ENCODE data around the gene CMTM2. TPM values are rescaled to one million over a fixed set of nuclear protein-coding genes. Genes with fewer than 3 reads are reported as not detected.

CMTM2 gene
- total RNA-seq, 1 donor from 2014 or later = not detected

DNA sequence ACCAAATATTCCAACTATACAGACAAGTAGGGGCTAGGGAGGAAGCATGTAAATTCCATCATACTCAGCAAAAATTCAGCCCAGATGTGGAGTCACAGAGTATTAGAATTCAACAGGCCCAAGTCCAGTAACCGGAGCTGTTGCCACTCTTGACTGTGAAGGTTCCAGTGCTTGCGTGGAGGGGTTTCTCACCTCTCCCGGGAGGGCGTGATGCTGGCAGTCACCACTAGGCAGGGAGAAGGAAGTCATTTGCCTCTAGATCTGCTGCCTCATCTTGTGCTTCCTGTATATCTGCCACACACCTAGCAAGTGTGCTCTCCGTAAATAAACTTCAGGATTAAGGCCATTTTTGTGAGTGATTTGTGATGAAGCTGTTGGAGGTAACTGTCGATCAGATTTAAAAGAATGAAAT, 27.9 kb upstream of the CMTM2 start:
- Histone ChIP-seq H3K4me1 (peaks cover 75% of the 10 kb centered on the region), H3K36me3 (peaks cover 6% of the 10 kb centered on the region), H3K4me3 (no peak overlapping the region), H3K27ac (replicated peaks) (peak overlapping the region; percentile 99), H3K9me3 (replicated peaks) (no peaks in the 10 kb centered on the region), H3K27me3 (ENCODE audit: low read depth) (no peaks in the 10 kb centered on the region)
- intact Hi-C loops (cut with micrococcal nuclease) = loop anchor here (10.0 kb wide), 1 partner anchor 53 kb away; the partner anchor contains the start of gene CMTM3
- DNase-seq = no peak
- TF ChIP-seq, protein P1, sequence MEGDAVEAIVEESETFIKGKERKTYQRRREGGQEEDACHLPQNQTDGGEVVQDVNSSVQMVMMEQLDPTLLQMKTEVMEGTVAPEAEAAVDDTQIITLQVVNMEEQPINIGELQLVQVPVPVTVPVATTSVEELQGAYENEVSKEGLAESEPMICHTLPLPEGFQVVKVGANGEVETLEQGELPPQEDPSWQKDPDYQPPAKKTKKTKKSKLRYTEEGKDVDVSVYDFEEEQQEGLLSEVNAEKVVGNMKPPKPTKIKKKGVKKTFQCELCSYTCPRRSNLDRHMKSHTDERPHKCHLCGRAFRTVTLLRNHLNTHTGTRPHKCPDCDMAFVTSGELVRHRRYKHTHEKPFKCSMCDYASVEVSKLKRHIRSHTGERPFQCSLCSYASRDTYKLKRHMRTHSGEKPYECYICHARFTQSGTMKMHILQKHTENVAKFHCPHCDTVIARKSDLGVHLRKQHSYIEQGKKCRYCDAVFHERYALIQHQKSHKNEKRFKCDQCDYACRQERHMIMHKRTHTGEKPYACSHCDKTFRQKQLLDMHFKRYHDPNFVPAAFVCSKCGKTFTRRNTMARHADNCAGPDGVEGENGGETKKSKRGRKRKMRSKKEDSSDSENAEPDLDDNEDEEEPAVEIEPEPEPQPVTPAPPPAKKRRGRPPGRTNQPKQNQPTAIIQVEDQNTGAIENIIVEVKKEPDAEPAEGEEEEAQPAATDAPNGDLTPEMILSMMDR (IDR thresholded peaks at IDR 0.05; ENCODE audit: borderline replicate concordance) = peak; percentile 36

DNA sequence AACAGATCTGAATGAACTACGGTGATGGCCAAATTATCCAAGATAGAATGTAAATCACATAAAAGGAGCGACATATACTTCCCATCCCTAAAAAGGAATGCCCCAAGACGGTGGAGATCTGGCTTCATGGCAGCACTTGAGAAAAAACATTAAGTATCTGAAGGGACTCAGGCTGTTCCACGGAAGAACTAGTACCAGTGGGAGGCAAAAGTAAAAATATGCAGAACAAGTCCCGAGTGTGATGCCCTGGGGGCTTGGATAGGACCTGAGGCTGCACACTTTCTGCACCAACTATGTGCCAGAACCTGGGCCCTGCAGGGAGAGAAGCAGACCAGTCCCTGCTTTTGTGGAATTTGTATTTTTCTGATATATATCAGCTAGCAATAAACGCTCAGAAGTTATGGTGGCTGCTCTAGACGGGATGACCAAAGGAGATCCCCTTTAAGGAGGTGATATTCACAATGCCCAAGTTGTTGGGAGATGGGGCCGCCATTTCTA, 27.4 kb upstream of the CMTM2 start:
- TF ChIP-seq, protein P1 (IDR thresholded peaks at IDR 0.05; ENCODE audit: borderline replicate concordance) = no peak
- intact Hi-C loops (cut with micrococcal nuclease) = loop anchor here (10.0 kb wide), 1 partner anchor 53 kb away; the partner anchor contains the start of gene CMTM3

DNA sequence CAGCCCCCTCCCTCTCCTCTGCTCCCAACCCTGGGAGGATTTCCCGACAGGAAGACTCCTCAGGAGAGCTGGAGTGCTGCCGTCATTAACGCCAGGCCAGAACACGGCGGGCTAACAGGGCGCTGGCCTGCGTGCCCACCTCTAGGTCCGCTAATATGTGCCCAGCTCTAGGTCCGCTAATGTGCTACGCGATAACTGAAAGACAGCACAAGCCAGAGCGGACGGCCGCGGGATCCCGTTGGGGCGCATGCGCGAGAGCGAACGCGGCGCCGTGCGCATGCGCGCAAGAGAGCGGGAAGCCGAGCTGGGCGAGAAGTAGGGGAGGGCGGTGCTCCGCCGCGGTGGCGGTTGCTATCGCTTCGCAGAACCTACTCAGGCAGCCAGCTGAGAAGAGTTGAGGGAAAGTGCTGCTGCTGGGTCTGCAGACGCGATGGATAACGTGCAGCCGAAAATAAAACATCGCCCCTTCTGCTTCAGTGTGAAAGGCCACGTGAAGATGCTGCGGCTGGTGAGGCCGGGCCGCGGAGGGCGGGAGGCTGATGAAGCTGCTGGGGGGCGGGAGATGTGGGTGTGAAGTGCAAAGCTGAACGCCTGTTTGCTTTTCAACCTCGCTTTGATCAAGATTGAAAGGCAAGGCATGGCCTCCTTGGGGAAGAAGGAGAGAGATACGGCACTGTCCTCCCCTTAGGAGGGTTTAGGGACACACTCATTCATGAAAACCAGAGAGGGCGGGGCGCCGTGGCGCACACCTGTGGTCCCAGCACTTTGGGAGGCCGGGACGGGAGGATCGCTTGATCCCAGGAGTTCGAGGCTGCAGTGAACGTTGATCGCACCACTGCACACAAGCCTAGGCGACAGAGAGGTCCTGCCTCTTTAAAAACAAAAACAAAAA, 26.7 kb upstream of the CMTM2 start, which contains the start of gene CKLF:
TSS of gene CKLF (plus strand) at position 291 of the 892 bp plus-strand sequence. CDS start at position 431, 140 bp downstream.
- intact Hi-C loops (cut with micrococcal nuclease) = loop anchor here (10.0 kb wide), 1 partner anchor 52 kb away; the partner anchor contains the start of gene CMTM3

More for the DNA sequence above, 27.4 kb upstream of the CMTM2 start:
- Histone ChIP-seq H3K27ac (replicated peaks) (peak overlapping the region; percentile 99), H3K4me1 (peaks cover 77% of the 10 kb centered on the region), H3K4me3 (peak overlapping the region; percentile 77), H3K9me3 (replicated peaks) (no peaks in the 10 kb centered on the region), H3K27me3 (ENCODE audit: low read depth) (no peaks in the 10 kb centered on the region), H3K36me3 (peaks cover under 1% of the 10 kb centered on the region)
- no peak for DNase-seq

DNA sequence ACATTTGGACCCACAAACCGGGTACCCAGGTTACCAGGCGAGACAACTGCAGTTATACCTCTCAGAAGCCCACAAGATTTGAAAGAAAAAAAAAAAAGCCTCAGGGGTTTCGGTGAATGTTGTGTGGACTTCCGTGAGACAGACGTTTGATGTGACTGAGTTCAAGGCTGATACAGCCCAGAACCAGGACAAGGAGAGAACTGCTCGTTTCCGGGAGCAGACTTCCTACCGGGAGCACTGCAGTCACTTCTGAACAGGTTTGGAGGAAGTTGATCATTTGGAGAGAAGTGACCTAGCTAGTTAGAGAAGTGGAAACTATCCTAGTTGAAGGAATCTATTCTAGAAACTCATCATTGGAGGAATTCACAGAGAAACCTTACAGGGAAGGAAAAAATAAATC, 26.0 kb upstream of the CMTM2 start:
- no peak for DNase-seq
- peak overlapping the region; percentile 77 for H3K4me3 ChIP-seq
- no peaks in the 10 kb centered on the region for H3K9me3 ChIP-seq (replicated peaks)
- intact Hi-C loops (cut with micrococcal nuclease) = loop anchor here (10.0 kb wide), 1 partner anchor 52 kb away; the partner anchor contains the start of gene CMTM3
- H3K27ac ChIP-seq (replicated peaks) = peak overlapping the region; percentile 99
- TF ChIP-seq, protein P1 (IDR thresholded peaks at IDR 0.05; ENCODE audit: borderline replicate concordance) = no peak
- H3K36me3 ChIP-seq = no peaks in the 10 kb centered on the region
- H3K4me1 ChIP-seq = peaks cover 63% of the 10 kb centered on the region
- H3K27me3 ChIP-seq (ENCODE audit: low read depth) = no peaks in the 10 kb centered on the region

More for the DNA sequence above, 26.7 kb upstream of the CMTM2 start, which contains the start of gene CKLF:
- H3K9me3 ChIP-seq (replicated peaks) = no peaks in the 10 kb centered on the region
- H3K27ac ChIP-seq (replicated peaks) = peak within 1 kb of the TSS; percentile 99
- H3K4me1 ChIP-seq = peaks cover 70% of the 10 kb centered on the region
- peak; percentile 91 for DNase-seq
- H3K4me3 ChIP-seq = peak within 1 kb of the TSS; percentile 77
- no peaks in the 10 kb centered on the region for H3K36me3 ChIP-seq
- TF ChIP-seq, protein P1 (IDR thresholded peaks at IDR 0.05; ENCODE audit: borderline replicate concordance) = no peak
- no peaks in the 10 kb centered on the region for H3K27me3 ChIP-seq (ENCODE audit: low read depth)

DNA sequence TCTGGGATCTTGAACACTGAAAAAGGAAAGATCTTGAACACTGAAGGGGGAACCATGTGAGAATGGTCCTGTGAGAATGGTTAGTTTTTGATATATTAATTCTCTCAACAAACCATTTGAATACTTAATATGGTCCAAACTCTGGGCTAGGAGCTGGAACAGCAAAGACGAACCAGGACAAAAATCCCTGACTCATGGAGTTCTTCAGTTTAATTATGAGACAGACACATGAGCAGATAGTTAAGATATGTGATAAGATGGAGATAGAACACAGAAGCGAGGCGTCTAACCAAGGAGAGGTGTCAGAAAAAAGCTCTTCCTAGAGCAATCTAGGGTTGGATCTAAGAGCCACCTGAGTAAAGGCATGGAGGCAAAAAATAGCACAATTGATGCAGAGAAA, 25.2 kb upstream of the CMTM2 start:
- no peak for DNase-seq
- peaks cover 4% of the 10 kb centered on the region for H3K36me3 ChIP-seq
- peaks cover 55% of the 10 kb centered on the region for H3K4me1 ChIP-seq
- no peaks in the 10 kb centered on the region for H3K27me3 ChIP-seq (ENCODE audit: low read depth)
- intact Hi-C loops (cut with micrococcal nuclease) = loop anchor here (10.0 kb wide), 1 partner anchor 51 kb away; the partner anchor contains the start of gene CMTM3
- no peak overlapping the region for H3K27ac ChIP-seq (replicated peaks)
- TF ChIP-seq, protein P1 (IDR thresholded peaks at IDR 0.05; ENCODE audit: borderline replicate concordance) = no peak
- H3K4me3 ChIP-seq = no peak overlapping the region
- no peaks in the 10 kb centered on the region for H3K9me3 ChIP-seq (replicated peaks)
